ENCODE results near the gene PLS1. TPM values are rescaled to one million over a fixed set of nuclear protein-coding genes. Genes with fewer than 3 reads are reported as not detected.

The PLS1 gene
- total and polyA plus RNA-seq, 4 donors = 9.3 to 45.4 (median 18.7) TPM

DNA sequence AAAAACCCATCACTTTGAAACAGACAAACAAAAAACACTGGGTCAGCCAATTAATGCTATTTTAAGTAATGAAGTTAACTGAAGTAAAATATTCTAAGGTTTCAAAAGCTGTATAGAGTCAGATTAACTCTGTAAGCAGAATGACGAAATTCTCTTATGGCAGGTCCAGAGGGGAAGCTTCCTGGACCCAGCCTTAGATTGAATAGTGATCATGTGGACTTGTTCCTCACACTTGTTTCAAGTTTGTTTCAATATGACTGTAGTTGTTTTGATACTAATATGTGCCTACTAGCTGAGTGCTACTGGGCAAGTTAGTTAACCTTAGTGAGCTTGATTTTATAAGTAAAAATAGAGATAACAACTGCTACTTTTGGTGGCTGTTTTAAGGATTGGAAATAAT lies 32.6 kb downstream of the PLS1 start:
- Histone ChIP-seq H3K4me1 (ENCODE audit: control insufficient read depth in 5 of 5, insufficient read depth in 5 of 5, low read length in 5 of 5) (no peaks in the 10 kb centered on the region), H3K9ac (ENCODE audit: insufficient read depth in 1 of 2, low read length in 2 of 2) (no peak overlapping the region), H3K27ac (ENCODE audit: low read depth in 1 of 2, low read length in 1 of 2) (no peak overlapping the region), H3K9me3 (ENCODE audit: control insufficient read depth in 4 of 4, insufficient read depth in 3 of 4, low read length in 3 of 4) (no peaks in the 10 kb centered on the region), H3K27me3 (ENCODE audit: control insufficient read depth in 3 of 3, insufficient read depth in 3 of 3, low read length in 2 of 3) (no peaks in the 10 kb centered on the region), H3K36me3 (ENCODE audit: control insufficient read depth in 4 of 4, insufficient read depth in 4 of 4, low read length in 4 of 4) (no peaks in the 10 kb centered on the region), H3K4me3 (no peak overlapping the region)
- TF ChIP-seq, protein P1, sequence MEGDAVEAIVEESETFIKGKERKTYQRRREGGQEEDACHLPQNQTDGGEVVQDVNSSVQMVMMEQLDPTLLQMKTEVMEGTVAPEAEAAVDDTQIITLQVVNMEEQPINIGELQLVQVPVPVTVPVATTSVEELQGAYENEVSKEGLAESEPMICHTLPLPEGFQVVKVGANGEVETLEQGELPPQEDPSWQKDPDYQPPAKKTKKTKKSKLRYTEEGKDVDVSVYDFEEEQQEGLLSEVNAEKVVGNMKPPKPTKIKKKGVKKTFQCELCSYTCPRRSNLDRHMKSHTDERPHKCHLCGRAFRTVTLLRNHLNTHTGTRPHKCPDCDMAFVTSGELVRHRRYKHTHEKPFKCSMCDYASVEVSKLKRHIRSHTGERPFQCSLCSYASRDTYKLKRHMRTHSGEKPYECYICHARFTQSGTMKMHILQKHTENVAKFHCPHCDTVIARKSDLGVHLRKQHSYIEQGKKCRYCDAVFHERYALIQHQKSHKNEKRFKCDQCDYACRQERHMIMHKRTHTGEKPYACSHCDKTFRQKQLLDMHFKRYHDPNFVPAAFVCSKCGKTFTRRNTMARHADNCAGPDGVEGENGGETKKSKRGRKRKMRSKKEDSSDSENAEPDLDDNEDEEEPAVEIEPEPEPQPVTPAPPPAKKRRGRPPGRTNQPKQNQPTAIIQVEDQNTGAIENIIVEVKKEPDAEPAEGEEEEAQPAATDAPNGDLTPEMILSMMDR (IDR thresholded peaks at IDR 0.05; ENCODE audit: control extremely low read depth, extremely low read depth) = no peak
- ATAC-seq (ENCODE audit: insufficient read depth, low FRiP score) (no peak), DNase-seq (no peak)
- 72 to 79% methylated on average over 1 of the region's 1 CpG for WGBS, 2 donors

DNA sequence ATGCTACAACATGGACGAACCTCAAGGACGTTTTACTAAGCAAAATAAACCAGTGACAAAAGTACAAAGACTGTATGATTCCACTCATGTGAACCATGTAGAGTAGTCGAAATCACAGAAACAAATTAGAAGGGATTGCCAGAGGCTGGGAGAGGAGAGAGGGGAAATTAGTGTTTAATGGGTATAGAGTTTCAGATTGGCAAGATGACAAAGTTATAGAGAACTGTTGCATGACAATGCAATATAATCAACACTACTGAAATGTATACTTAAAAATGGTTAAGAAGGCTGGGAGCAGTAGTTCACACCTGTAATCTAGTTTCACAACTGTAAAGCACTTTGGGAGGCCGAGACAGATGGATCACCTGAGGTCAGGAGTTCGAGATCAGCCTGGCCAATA lies 36.9 kb downstream of the PLS1 start:
- no peak overlapping the region for H3K9ac ChIP-seq (ENCODE audit: insufficient read depth in 1 of 2, low read length in 2 of 2)
- 66 to 70% methylated on average over 5 of the region's 5 CpGs for WGBS, 2 donors
- H3K9me3 ChIP-seq (ENCODE audit: control insufficient read depth in 4 of 4, insufficient read depth in 3 of 4, low read length in 3 of 4) = no peaks in the 10 kb centered on the region
- H3K27ac ChIP-seq (ENCODE audit: low read depth in 1 of 2, low read length in 1 of 2) = no peak overlapping the region
- TF ChIP-seq, protein P1 (IDR thresholded peaks at IDR 0.05; ENCODE audit: control extremely low read depth, extremely low read depth) = no peak
- DNase-seq (no peak), ATAC-seq (ENCODE audit: insufficient read depth, low FRiP score) (no peak)
- no peaks in the 10 kb centered on the region for H3K4me1 ChIP-seq (ENCODE audit: control insufficient read depth in 5 of 5, insufficient read depth in 5 of 5, low read length in 5 of 5)
- no peak overlapping the region for H3K4me3 ChIP-seq
- no peaks in the 10 kb centered on the region for H3K27me3 ChIP-seq (ENCODE audit: control insufficient read depth in 3 of 3, insufficient read depth in 3 of 3, low read length in 2 of 3)
- H3K36me3 ChIP-seq (ENCODE audit: control insufficient read depth in 4 of 4, insufficient read depth in 4 of 4, low read length in 4 of 4) = no peaks in the 10 kb centered on the region

DNA sequence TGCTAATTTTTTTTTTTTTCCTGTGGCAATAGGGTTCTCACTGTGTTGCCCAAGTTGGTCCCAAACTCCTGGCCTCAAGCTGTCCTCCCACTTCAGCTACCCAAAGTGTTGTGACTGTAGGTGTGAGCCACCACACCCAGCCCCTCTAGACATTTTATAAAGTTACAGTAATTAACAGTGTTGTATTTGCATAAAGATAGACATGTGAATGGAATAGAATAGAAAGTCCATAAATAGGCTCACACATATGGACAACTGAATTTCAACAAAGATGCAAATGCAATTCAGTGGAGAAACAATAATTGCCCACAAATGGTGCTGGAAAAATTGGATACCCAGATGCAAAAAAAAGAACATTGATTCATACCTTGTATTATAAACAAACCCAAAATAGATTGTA lies 39.9 kb downstream of the PLS1 start:
- Histone ChIP-seq H3K27me3 (ENCODE audit: control insufficient read depth in 3 of 3, insufficient read depth in 3 of 3, low read length in 2 of 3) (no peaks in the 10 kb centered on the region), H3K36me3 (ENCODE audit: control insufficient read depth in 4 of 4, insufficient read depth in 4 of 4, low read length in 4 of 4) (no peaks in the 10 kb centered on the region), H3K9ac (ENCODE audit: insufficient read depth in 1 of 2, low read length in 2 of 2) (no peak overlapping the region), H3K9me3 (ENCODE audit: control insufficient read depth in 4 of 4, insufficient read depth in 3 of 4, low read length in 3 of 4) (no peaks in the 10 kb centered on the region), H3K4me1 (ENCODE audit: control insufficient read depth in 5 of 5, insufficient read depth in 5 of 5, low read length in 5 of 5) (no peaks in the 10 kb centered on the region), H3K4me3 (no peak overlapping the region), H3K27ac (ENCODE audit: low read depth in 1 of 2, low read length in 1 of 2) (no peak overlapping the region)
- TF ChIP-seq, protein P1 (IDR thresholded peaks at IDR 0.05; ENCODE audit: control extremely low read depth, extremely low read depth) = no peak
- ATAC-seq (ENCODE audit: insufficient read depth, low FRiP score) (no peak), DNase-seq (no peak)

DNA sequence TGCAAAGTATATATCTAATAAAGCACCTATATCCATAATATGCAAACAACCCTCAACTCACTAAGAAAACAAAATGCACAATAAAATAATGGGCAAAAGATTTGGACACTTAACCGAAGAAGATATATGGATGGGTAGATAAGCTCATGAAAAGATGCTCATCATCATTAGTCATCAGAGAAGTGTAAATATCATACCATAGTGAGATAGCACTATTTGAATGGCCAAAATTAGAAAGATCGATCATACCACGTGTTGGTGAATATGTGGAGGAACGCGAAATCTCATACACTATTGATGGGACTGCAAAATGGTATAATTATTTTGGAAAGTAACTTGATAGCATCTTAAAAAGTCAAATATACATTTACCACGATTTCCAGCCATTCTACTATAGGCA lies 40.5 kb downstream of the PLS1 start:
- DNase-seq (no peak), ATAC-seq (ENCODE audit: insufficient read depth, low FRiP score) (no peak)
- Histone ChIP-seq H3K4me1 (ENCODE audit: control insufficient read depth in 5 of 5, insufficient read depth in 5 of 5, low read length in 5 of 5) (no peaks in the 10 kb centered on the region), H3K27ac (ENCODE audit: low read depth in 1 of 2, low read length in 1 of 2) (no peak overlapping the region), H3K27me3 (ENCODE audit: control insufficient read depth in 3 of 3, insufficient read depth in 3 of 3, low read length in 2 of 3) (no peaks in the 10 kb centered on the region), H3K36me3 (ENCODE audit: control insufficient read depth in 4 of 4, insufficient read depth in 4 of 4, low read length in 4 of 4) (no peaks in the 10 kb centered on the region), H3K4me3 (no peak overlapping the region), H3K9ac (ENCODE audit: insufficient read depth in 1 of 2, low read length in 2 of 2) (no peak overlapping the region), H3K9me3 (ENCODE audit: control insufficient read depth in 4 of 4, insufficient read depth in 3 of 4, low read length in 3 of 4) (no peaks in the 10 kb centered on the region)
- TF ChIP-seq, protein P1 (IDR thresholded peaks at IDR 0.05; ENCODE audit: control extremely low read depth, extremely low read depth) = no peak
- 92 to 95% methylated on average over 6 of the region's 6 CpGs for WGBS, 2 donors
